ENCODE results near the gene POU3F4.

The POU3F4 gene

DNA sequence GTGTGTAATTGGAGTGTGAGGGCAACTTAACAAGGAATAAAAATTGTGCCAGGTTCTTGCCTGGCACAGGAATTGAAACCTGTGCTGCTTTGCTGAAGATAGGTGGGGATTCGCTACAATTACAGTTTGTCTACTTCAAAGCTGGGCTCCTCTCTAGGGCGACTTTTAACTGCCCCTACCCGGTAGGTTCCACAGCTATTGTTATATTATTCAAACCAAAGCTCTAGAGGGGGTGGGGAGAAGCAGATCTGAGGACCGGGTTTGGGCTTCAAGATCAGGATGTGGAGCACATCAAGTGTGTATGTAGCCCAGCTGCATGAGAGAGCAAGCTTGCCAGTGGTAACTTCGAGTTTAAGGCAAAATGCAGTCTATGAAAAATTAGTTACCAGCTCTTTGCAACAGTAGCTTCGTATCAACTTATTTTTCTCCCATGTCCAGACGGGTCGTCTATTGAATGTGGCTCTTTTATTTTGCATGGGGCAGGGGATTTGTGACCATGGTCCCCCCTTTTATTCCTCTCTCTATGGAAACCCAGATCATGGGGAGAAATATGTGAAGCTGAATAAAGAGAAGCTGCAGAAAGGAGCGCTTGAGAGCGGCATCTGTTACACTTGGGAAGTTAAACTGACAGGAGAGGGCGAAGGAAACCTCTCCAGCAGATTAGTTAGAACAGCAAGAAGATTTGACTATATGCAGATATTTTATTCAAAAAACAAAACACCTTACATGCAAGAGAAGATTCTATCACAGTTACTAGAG is 3.2 kb upstream of the POU3F4 start:
- DNase-seq (ENCODE audit: extremely low read depth, insufficient read length): no peak
- TF ChIP-seq CTCF (IDR thresholded peaks at IDR 0.05; ENCODE audit: insufficient read depth, low read length, poor library complexity, severe bottlenecking): no peak
- Histone ChIP-seq H3K4me3 (replicated peaks; ENCODE audit: low read depth, low read length) (no peak overlapping the region), H3K36me3 (ENCODE audit: control insufficient read depth, insufficient read depth, low read length) (no peaks in the 10 kb centered on the region), H3K27me3 (replicated peaks; ENCODE audit: control insufficient read depth, insufficient read depth, low read length) (no peaks in the 10 kb centered on the region)

DNA sequence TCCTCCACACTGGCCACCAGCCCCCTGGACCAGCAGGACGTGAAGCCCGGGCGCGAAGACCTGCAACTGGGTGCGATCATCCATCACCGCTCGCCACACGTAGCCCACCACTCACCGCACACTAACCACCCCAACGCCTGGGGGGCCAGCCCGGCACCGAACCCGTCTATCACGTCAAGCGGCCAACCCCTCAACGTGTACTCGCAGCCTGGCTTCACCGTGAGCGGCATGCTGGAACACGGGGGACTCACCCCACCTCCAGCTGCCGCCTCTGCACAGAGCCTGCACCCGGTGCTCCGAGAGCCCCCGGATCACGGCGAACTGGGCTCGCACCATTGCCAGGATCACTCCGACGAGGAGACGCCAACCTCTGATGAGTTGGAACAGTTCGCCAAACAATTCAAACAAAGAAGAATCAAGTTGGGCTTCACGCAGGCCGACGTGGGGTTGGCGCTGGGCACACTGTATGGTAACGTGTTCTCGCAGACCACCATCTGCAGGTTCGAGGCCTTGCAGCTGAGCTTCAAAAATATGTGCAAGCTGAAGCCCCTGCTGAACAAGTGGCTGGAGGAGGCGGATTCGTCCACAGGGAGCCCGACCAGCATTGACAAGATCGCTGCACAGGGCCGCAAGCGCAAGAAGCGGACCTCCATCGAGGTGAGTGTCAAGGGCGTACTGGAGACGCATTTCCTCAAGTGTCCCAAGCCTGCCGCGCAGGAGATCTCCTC is 600 bp downstream of the POU3F4 start:
- H3K4me3 ChIP-seq (replicated peaks; ENCODE audit: low read depth, low read length): no peak overlapping the region
- no peaks in the 10 kb centered on the region for H3K36me3 ChIP-seq (ENCODE audit: control insufficient read depth, insufficient read depth, low read length)
- TF ChIP-seq CTCF (IDR thresholded peaks at IDR 0.05; ENCODE audit: insufficient read depth, low read length, poor library complexity, severe bottlenecking): no peak
- DNase-seq (ENCODE audit: extremely low read depth, insufficient read length): no peak
- no peaks in the 10 kb centered on the region for H3K27me3 ChIP-seq (replicated peaks; ENCODE audit: control insufficient read depth, insufficient read depth, low read length)

- TF ChIP-seq CTCF (IDR thresholded peaks at IDR 0.05; ENCODE audit: insufficient read depth, low read length, poor library complexity, severe bottlenecking): no peak
- Histone ChIP-seq H3K36me3 (ENCODE audit: control insufficient read depth, insufficient read depth, low read length) (no peaks in the 10 kb centered on the region), H3K27me3 (replicated peaks; ENCODE audit: control insufficient read depth, insufficient read depth, low read length) (no peaks in the 10 kb centered on the region), H3K4me3 (replicated peaks; ENCODE audit: low read depth, low read length) (no peak overlapping the region)
- no peak for DNase-seq (ENCODE audit: extremely low read depth, insufficient read length)
Measured at GRCh38 chrX:83509254-83509801, 1.2 kb downstream of the POU3F4 start.

GRCh38 chrX:83510510-83511062 is 2.5 kb downstream of the POU3F4 start:
- H3K4me3 ChIP-seq (replicated peaks; ENCODE audit: low read depth, low read length): no peak overlapping the region
- TF ChIP-seq CTCF (IDR thresholded peaks at IDR 0.05; ENCODE audit: insufficient read depth, low read length, poor library complexity, severe bottlenecking): no peak
- no peak for DNase-seq (ENCODE audit: extremely low read depth, insufficient read length)
- no peaks in the 10 kb centered on the region for H3K36me3 ChIP-seq (ENCODE audit: control insufficient read depth, insufficient read depth, low read length)
- no peaks in the 10 kb centered on the region for H3K27me3 ChIP-seq (replicated peaks; ENCODE audit: control insufficient read depth, insufficient read depth, low read length)

- no peaks in the 10 kb centered on the region for H3K27me3 ChIP-seq (replicated peaks; ENCODE audit: control insufficient read depth, insufficient read depth, low read length)
Measured at GRCh38 chrX:83511208-83511607, 3.1 kb downstream of the POU3F4 start.

More at GRCh38 chrX:83511208-83511607, 3.1 kb downstream of the POU3F4 start:
- Histone ChIP-seq H3K4me3 (replicated peaks; ENCODE audit: low read depth, low read length) (no peak overlapping the region), H3K36me3 (ENCODE audit: control insufficient read depth, insufficient read depth, low read length) (no peaks in the 10 kb centered on the region)
- TF ChIP-seq CTCF (IDR thresholded peaks at IDR 0.05; ENCODE audit: insufficient read depth, low read length, poor library complexity, severe bottlenecking): no peak
- no peak for DNase-seq (ENCODE audit: extremely low read depth, insufficient read length)

Measured in GM06990 (cell line).